Neural progenitor cell (in vitro differentiated cells): Measurements from ENCODE around the gene CIBAR2.

Experiments used
- EZH2 ChIP-seq: fragments of 200-600 bp; sonication (generic); IDR thresholded peaks from 2 replicates; pipeline ENCODE4 v1.6.1; 2017; ENCODE audit warnings: antibody characterized with exemption, mild to moderate bottlenecking, moderate library complexity
- EZH2phosphoT487 ChIP-seq: fragments of 200-600 bp; sonication (generic); IDR thresholded peaks from 2 replicates; pipeline ENCODE4 v1.6.1; 2017; ENCODE audit warnings: antibody characterized with exemption
- TF ChIP-seq, protein P1 (sequence below): fragments of 200-600 bp; sonication (generic); IDR thresholded peaks from 2 replicates; pipeline ENCODE4 v1.5.1; 2017; ENCODE audit warnings: antibody characterized with exemption, mild to moderate bottlenecking

DNA sequence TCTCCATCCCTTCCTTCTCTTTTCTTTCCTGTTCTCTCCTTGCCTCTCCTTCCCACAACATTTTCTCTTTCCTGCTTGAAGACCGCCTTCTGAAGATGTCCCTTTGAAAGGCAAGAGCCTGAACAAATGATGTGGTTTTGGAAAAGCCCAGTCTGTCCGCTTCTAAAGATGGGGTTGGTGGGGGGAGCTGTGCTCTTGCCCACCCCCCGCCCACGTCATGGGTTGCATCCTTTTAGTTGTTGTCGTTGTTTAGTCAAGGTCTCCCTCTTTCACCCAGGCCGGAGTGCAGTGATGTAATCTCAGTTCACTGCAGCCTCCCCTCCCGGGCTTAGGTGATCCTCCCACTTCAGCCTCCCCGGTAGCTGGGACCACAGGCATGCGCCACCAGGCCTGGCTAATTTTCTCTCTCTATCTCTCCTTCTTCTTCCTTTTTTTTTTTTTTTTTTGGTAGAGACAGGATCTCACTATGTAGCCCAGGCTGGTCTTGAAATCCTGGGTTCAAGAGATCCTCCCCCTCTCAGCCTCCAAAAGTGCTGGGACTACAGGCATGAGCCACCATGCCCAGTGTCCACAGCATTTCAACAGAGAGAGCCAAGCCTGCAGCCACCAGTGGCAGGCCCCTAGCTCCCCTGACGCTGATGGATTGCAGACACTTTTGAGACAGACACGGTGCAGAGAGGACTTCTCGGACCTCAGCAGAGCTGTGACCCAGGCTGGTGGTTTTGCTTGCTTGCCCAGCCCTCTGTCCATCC lies 26.0 kb upstream of the CIBAR2 start:
- TF ChIP-seq, protein P1, sequence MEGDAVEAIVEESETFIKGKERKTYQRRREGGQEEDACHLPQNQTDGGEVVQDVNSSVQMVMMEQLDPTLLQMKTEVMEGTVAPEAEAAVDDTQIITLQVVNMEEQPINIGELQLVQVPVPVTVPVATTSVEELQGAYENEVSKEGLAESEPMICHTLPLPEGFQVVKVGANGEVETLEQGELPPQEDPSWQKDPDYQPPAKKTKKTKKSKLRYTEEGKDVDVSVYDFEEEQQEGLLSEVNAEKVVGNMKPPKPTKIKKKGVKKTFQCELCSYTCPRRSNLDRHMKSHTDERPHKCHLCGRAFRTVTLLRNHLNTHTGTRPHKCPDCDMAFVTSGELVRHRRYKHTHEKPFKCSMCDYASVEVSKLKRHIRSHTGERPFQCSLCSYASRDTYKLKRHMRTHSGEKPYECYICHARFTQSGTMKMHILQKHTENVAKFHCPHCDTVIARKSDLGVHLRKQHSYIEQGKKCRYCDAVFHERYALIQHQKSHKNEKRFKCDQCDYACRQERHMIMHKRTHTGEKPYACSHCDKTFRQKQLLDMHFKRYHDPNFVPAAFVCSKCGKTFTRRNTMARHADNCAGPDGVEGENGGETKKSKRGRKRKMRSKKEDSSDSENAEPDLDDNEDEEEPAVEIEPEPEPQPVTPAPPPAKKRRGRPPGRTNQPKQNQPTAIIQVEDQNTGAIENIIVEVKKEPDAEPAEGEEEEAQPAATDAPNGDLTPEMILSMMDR: no peak
- TF ChIP-seq EZH2 (no peak), EZH2phosphoT487 (no peak)
